BLaER1 treated with 17β-estradiol and CSF1 and Interleukin-3, amounts not matched to agents 10 nM and 100 nM (cell line): ENCODE data around the gene RTN4.
"Not testable (repeated sequence)": the region's sequence is repeated elsewhere in the genome, so short reads cannot be mapped to it uniquely, and the experiment has no call there.

Source experiments
- H3K27ac ChIP-seq, 11 experiments: shearing (Covaris generic); formaldehyde crosslinking; 2 replicates each; pipeline ENCODE4 v1.8.1; 2022
- H3K27me3 ChIP-seq, 11 experiments: shearing (Covaris generic); formaldehyde crosslinking; 2 replicates each; pipeline ENCODE4 v1.8.1; 2022
- H3K36me3 ChIP-seq, 11 experiments: shearing (Covaris generic); formaldehyde crosslinking; 2 replicates each; pipeline ENCODE4 v1.8.1; 2022
- H3K4me1 ChIP-seq, 10 experiments: shearing (Covaris generic); formaldehyde crosslinking; 2 replicates each; pipeline ENCODE4 v1.8.1; 2022
- H3K4me2 ChIP-seq, 11 experiments: shearing (Covaris generic); formaldehyde crosslinking; 2 replicates each; pipeline ENCODE4 v1.8.1; 2022
- H3K4me3 ChIP-seq, 10 experiments: shearing (Covaris generic); formaldehyde crosslinking; 2 replicates each; pipeline ENCODE4 v1.8.1; 2022
- H3K9ac ChIP-seq, 11 experiments: shearing (Covaris generic); formaldehyde crosslinking; 2 replicates each; pipeline ENCODE4 v1.8.1; 2022
- H3K9me3 ChIP-seq, 11 experiments: shearing (Covaris generic); formaldehyde crosslinking; replicated peaks in 1 of 11; 2 replicates each; pipeline ENCODE4 v1.8.1; 2022
- H4K20me1 ChIP-seq, 11 experiments: shearing (Covaris generic); formaldehyde crosslinking; 2 replicates each; pipeline ENCODE4 v1.8.1; 2022
- Cebpa-rat ChIP-seq, 11 experiments: shearing (Covaris generic); IDR thresholded peaks; 2 replicates each; pipeline ENCODE4 v1.8.1; 2022

The RTN4 gene

GRCh38 chr2:55059793-55060192 is 9.5 kb upstream of the RTN4 start:
- Histone ChIP-seq H3K36me3 (no peaks in the 10 kb centered on the region), H3K27me3 (no peaks in the 10 kb centered on the region), H3K9ac (no peak overlapping the region), H3K4me3 (no peak overlapping the region), H4K20me1 (no peaks in the 10 kb centered on the region), H3K4me1 (peaks cover 0 to 28% (median 0%) of the 10 kb centered on the region in 10 experiments; a peak in 6 of 20 replicates), H3K4me2 (no peak overlapping the region), H3K27ac (no peak overlapping the region), H3K9me3 (peaks cover 0 to 5% (median 0%) of the 10 kb centered on the region in 11 experiments; a peak in 1 of 22 replicates)
- no peak for TF ChIP-seq Cebpa-rat (IDR thresholded peaks at IDR 0.05)

- no peak overlapping the region for H3K4me3 ChIP-seq
- H3K36me3 ChIP-seq = no peaks in the 10 kb centered on the region
- H3K9ac ChIP-seq = no peak overlapping the region
- no peaks in the 10 kb centered on the region for H4K20me1 ChIP-seq
- H3K27me3 ChIP-seq = no peaks in the 10 kb centered on the region
- peaks cover 3 to 31% (median 9%) of the 10 kb centered on the region in 10 experiments for H3K4me1 ChIP-seq
- no peak for TF ChIP-seq Cebpa-rat (IDR thresholded peaks at IDR 0.05)
- H3K4me2 ChIP-seq = no peak overlapping the region
- peaks cover 0 to 5% (median 0%) of the 10 kb centered on the region in 11 experiments; a peak in 1 of 22 replicates for H3K9me3 ChIP-seq
- H3K27ac ChIP-seq = no peak overlapping the region
Measured at GRCh38 chr2:55057474-55057873, 7.2 kb upstream of the RTN4 start.

- Histone ChIP-seq H3K27ac (no peak overlapping the region), H3K27me3 (no peaks in the 10 kb centered on the region), H3K36me3 (no peaks in the 10 kb centered on the region), H3K4me1 (peaks cover 16 to 35% (median 22%) of the 10 kb centered on the region in 10 experiments), H3K4me3 (no peak overlapping the region), H3K4me2 (peak overlapping the region in 3 of 11 experiments; percentile 11 to 34 (median 26); a peak in 3 of 22 replicates), H3K9me3 (no peaks in the 10 kb centered on the region; a peak in 1 of 22 replicates), H3K9ac (no peak overlapping the region), H4K20me1 (no peaks in the 10 kb centered on the region)
- TF ChIP-seq Cebpa-rat (IDR thresholded peaks at IDR 0.05) = no peak
Measured at GRCh38 chr2:55056024-55056521, 5.8 kb upstream of the RTN4 start.

- no peaks in the 10 kb centered on the region for H3K27me3 ChIP-seq
- H4K20me1 ChIP-seq = peaks cover 0 to 7% (median 0%) of the 10 kb centered on the region in 11 experiments; a peak in 4 of 22 replicates
- H3K27ac ChIP-seq = no peak overlapping the region
- peaks cover 17 to 35% (median 23%) of the 10 kb centered on the region in 10 experiments for H3K4me1 ChIP-seq
- TF ChIP-seq Cebpa-rat (IDR thresholded peaks at IDR 0.05) = no peak
- no peak overlapping the region for H3K9ac ChIP-seq
- H3K4me3 ChIP-seq = no peak overlapping the region
- no peaks in the 10 kb centered on the region for H3K36me3 ChIP-seq
- H3K9me3 ChIP-seq = no peaks in the 10 kb centered on the region
- no peak overlapping the region for H3K4me2 ChIP-seq
Measured at GRCh38 chr2:55054106-55054875, 4.0 kb upstream of the RTN4 start.

GRCh38 chr2:55053225-55053624 is 3.0 kb upstream of the RTN4 start:
- Histone ChIP-seq H4K20me1 (peaks cover 4 to 18% (median 7%) of the 10 kb centered on the region in 11 experiments; a peak in 15 of 22 replicates), H3K4me1 (peaks cover 17 to 35% (median 23%) of the 10 kb centered on the region in 10 experiments), H3K4me2 (peak overlapping the region in 5 of 11 experiments; percentile 83 to 97 (median 95); a peak in 5 of 22 replicates)
- H3K9ac ChIP-seq, H3K27me3 ChIP-seq, H3K4me3 ChIP-seq, H3K9me3 ChIP-seq, H3K27ac ChIP-seq, H3K36me3 ChIP-seq: not testable (repeated sequence)

- no peaks in the 10 kb centered on the region for H3K9me3 ChIP-seq
- H3K4me1 ChIP-seq = peaks cover 18 to 35% (median 24%) of the 10 kb centered on the region in 10 experiments
- H3K4me2 ChIP-seq = peak overlapping the region; percentile 83 to 97 (median 92)
- no peak for TF ChIP-seq Cebpa-rat (IDR thresholded peaks at IDR 0.05)
- H4K20me1 ChIP-seq = peaks cover 6 to 26% (median 15%) of the 10 kb centered on the region in 11 experiments; a peak in 21 of 22 replicates
- H3K27me3 ChIP-seq = no peaks in the 10 kb centered on the region
- peak overlapping the region; percentile 93 to 100 (median 99); a peak in 17 of 20 replicates for H3K4me3 ChIP-seq
- H3K36me3 ChIP-seq = peaks cover 0 to 12% (median 0%) of the 10 kb centered on the region in 11 experiments; a peak in 5 of 22 replicates
- H3K9ac ChIP-seq = peak overlapping the region in 7 of 11 experiments; percentile 5 to 99 (median 43); a peak in 12 of 22 replicates
- H3K27ac ChIP-seq = peak overlapping the region in 10 of 11 experiments; percentile 54 to 99 (median 96); a peak in 19 of 22 replicates
Measured at GRCh38 chr2:55052129-55053061, 2.1 kb upstream of the RTN4 start.

- Histone ChIP-seq H3K9me3 (no peaks in the 10 kb centered on the region), H4K20me1 (peaks cover 17 to 38% (median 27%) of the 10 kb centered on the region in 11 experiments), H3K4me1 (peaks cover 28 to 42% (median 34%) of the 10 kb centered on the region in 10 experiments), H3K4me3 (peak overlapping the region; percentile 93 to 100 (median 99)), H3K27ac (peak overlapping the region; percentile 84 to 99 (median 96)), H3K9ac (peak overlapping the region; percentile 88 to 99 (median 97)), H3K36me3 (peaks cover 0 to 24% (median 6%) of the 10 kb centered on the region in 11 experiments; a peak in 10 of 22 replicates), H3K27me3 (no peaks in the 10 kb centered on the region), H3K4me2 (peak overlapping the region; percentile 83 to 97 (median 92))
- TF ChIP-seq Cebpa-rat (IDR thresholded peaks at IDR 0.05) = no peak
Measured at GRCh38 chr2:55051026-55051866, 995 bp upstream of the RTN4 start.

GRCh38 chr2:55049821-55050099 is 491 bp downstream of the RTN4 start:
- peaks cover 0 to 39% (median 14%) of the 10 kb centered on the region in 11 experiments; a peak in 14 of 22 replicates for H3K36me3 ChIP-seq
- H3K4me1 ChIP-seq = peaks cover 34 to 53% (median 48%) of the 10 kb centered on the region in 10 experiments
- peaks cover 32 to 53% (median 42%) of the 10 kb centered on the region in 11 experiments for H4K20me1 ChIP-seq
- peak overlapping the region; percentile 96 to 99 (median 97) for H3K9ac ChIP-seq
- H3K4me2 ChIP-seq = peak overlapping the region in 8 of 11 experiments; percentile 19 to 89 (median 42); a peak in 11 of 22 replicates
- H3K4me3 ChIP-seq = peak overlapping the region; percentile 93 to 100 (median 99)
- no peaks in the 10 kb centered on the region for H3K9me3 ChIP-seq
- no peak for TF ChIP-seq Cebpa-rat (IDR thresholded peaks at IDR 0.05)
- peak overlapping the region; percentile 89 to 99 (median 96) for H3K27ac ChIP-seq
- no peaks in the 10 kb centered on the region for H3K27me3 ChIP-seq
